HepG2 (cell line): ENCODE measurements around the gene TNKS1BP1. TPM values are rescaled to one million over a fixed set of nuclear protein-coding genes. Genes with fewer than 3 reads are reported as not detected.

Source experiments
- ATAC-seq: fragments of 200-7000 bp; cut with Tn5 transposase; 3 replicates; pipeline ENCODE4 v1.9.1; 2020; ENCODE audit warnings: mild to moderate bottlenecking, moderate library complexity
- BruUV-seq: library from RNA; stranded (reverse); fragments of 400-500 nt; replicated peaks from 2 replicates; lab custom pipeline; 2021; lab: Mats Ljungman, UMichigan
- CTCF ChIA-PET: fragments of 300-600 bp; formaldehyde crosslinking; extraction: SDS; loops from one replicate; lab custom pipeline; 2021; ENCODE audit warnings: low total read pairs, inconsistent platforms, low intra/inter-chr PET ratio; lab: Yijun Ruan, JAX
- POLR2A ChIA-PET: fragments of 350-600 bp; sonication (Branson Sonifier 250); formaldehyde crosslinking; loops from one replicate; lab custom pipeline; 2020; ENCODE audit warnings: antibody characterized with exemption, inconsistent platforms; lab: Yijun Ruan, JAX
- DNase-seq: peaks from one replicate; pipeline ENCODE4 v3.0.0-alpha.2; 2015; ENCODE audit warnings: low spot score
- FAIRE-seq: peaks from 3 replicates; lab custom pipeline; 2011; peaks lifted over from hg19 to GRCh38; lab: Jason Lieb, UNC
- H2AFZ ChIP-seq: one replicate; pipeline ENCODE4 v1.6.1; 2011; ENCODE audit warnings: low read length, inconsistent platforms
- H3K27ac ChIP-seq: fragments of 300-600 bp; 3 replicates; pipeline ENCODE4 v1.8.0; 2011; ENCODE audit warnings: mixed run types, mild to moderate bottlenecking, mixed read lengths, low read length, inconsistent platforms; ENCODE audit not compliant: insufficient read depth; ENCODE audit errors: extremely low read length
- H3K27me3 ChIP-seq, 2 experiments: fragments of 200-600 bp in 1 of 2; 2 replicates in 1 of 2; 3 replicates in 1 of 2; pipeline versions ENCODE4 v1.6.0 to v1.8.0; 2011; ENCODE audit warnings: low read length in 2 of 2, mild to moderate bottlenecking in 2 of 2, moderate library complexity in 2 of 2, inconsistent platforms in 1 of 2; ENCODE audit not compliant: insufficient read depth in 2 of 2, control insufficient read depth in 1 of 2
- H3K36me3 ChIP-seq, 2 experiments: fragments of 200-600 bp in 1 of 2; replicated peaks in 1 of 2; 2 replicates in 1 of 2; 3 replicates in 1 of 2; pipeline versions ENCODE4 v1.5.1 to v1.8.0; 2011; ENCODE audit warnings: low read length in 2 of 2, inconsistent platforms in 1 of 2; ENCODE audit not compliant: insufficient read depth in 2 of 2, control insufficient read depth in 1 of 2
- H3K4me1 ChIP-seq: 2 replicates; pipeline ENCODE4 v1.5.1; 2012; ENCODE audit warnings: low read length, inconsistent platforms; ENCODE audit not compliant: insufficient read depth
- H3K4me2 ChIP-seq: 2 replicates; pipeline ENCODE4 v1.6.0; 2011; ENCODE audit warnings: low read depth, low read length, inconsistent platforms
- H3K4me3 ChIP-seq, 3 experiments: fragments of 200-600 bp in 1 of 3; sonication (generic), shearing (Covaris generic) in 1 of 3; replicated peaks in 1 of 3; 2 replicates each; pipeline ENCODE4 v1.5.1; 2011 to 2016; ENCODE audit warnings: low read length in 3 of 3, inconsistent platforms in 2 of 3, low read depth in 2 of 3, mild to moderate bottlenecking in 2 of 3, control low read depth in 1 of 3, mixed read lengths in 1 of 3; ENCODE audit not compliant: insufficient read depth in 1 of 3
- H3K79me2 ChIP-seq: one replicate; pipeline ENCODE4 v1.6.1; 2011; ENCODE audit warnings: low read length, inconsistent platforms; ENCODE audit not compliant: insufficient read depth
- H3K9ac ChIP-seq: 2 replicates; pipeline ENCODE4 v1.6.0; 2011; ENCODE audit warnings: mild to moderate bottlenecking, low read depth, low read length, inconsistent platforms; ENCODE audit not compliant: insufficient read depth
- H3K9me3 ChIP-seq: 2 replicates; pipeline ENCODE4 v1.5.1; 2012; ENCODE audit warnings: mild to moderate bottlenecking, low read length
- H4K20me1 ChIP-seq: 2 replicates; pipeline ENCODE4 v1.6.0; 2011; ENCODE audit warnings: inconsistent platforms, mild to moderate bottlenecking, low read length, moderate library complexity; ENCODE audit not compliant: insufficient read depth
- DZIP1 ChIP-seq: sonication (generic); formaldehyde crosslinking; IDR thresholded peaks from 2 replicates; pipeline ENCODE4 v1.5.0; 2020; ENCODE audit warnings: mild to moderate bottlenecking, missing genetic modification reagents
- E2F1 ChIP-seq: sonication (generic); formaldehyde crosslinking; IDR thresholded peaks from 2 replicates; pipeline ENCODE4 v1.5.0; 2020; ENCODE audit warnings: missing genetic modification reagents
- ZNF205 ChIP-seq: IDR thresholded peaks from 2 replicates; pipeline ENCODE4 v1.6.1; 2018; ENCODE audit warnings: missing biosample characterization, missing genetic modification reagents
- ZNF276 ChIP-seq: sonication (generic); formaldehyde crosslinking; IDR thresholded peaks from 2 replicates; pipeline ENCODE4 v1.4.0; 2020; ENCODE audit warnings: mild to moderate bottlenecking, low read depth, missing genetic modification reagents
- ZNF501 ChIP-seq: sonication (generic); formaldehyde crosslinking; IDR thresholded peaks from 2 replicates; pipeline ENCODE4 v1.5.1; 2020; ENCODE audit warnings: mild to moderate bottlenecking, moderate library complexity, missing genetic modification reagents
- WGBS: methylation state at CpG from one replicate; pipeline ENCODE4 v1.1.6; 2017; ENCODE audit warnings: low lambda C conversion rate; 5-methylcytosine and 5-hydroxymethylcytosine counted together
- in situ Hi-C: cut with HindIII; loops from 2 replicates; pipeline ENCODE4 v1.10.0; 2017; ENCODE audit warnings: low pct_unique_long_range_greater_than_20kb; ENCODE audit not compliant: extremely low pct_ligation_motif_present
- intact Hi-C: fragments of 100-400 bp; cut with micrococcal nuclease; formaldehyde crosslinking; loops from one replicate; pipeline ENCODE4 v1.10.0; 2022; ENCODE audit not compliant: unreplicated experiment
- polyA plus RNA-seq, 8 experiments: library from polyadenylated mRNA; depleted of rRNA in 3 of 8; stranded (reverse) in 7 of 8; unstranded in 1 of 8; fragments of >200 nt; fragmentation: Illumina TruSeq in 4 of 8; extraction: Trizol in 4 of 8; gene quantifications; 2 replicates each; pipeline versions ENCODE4 v1.2.1 to v1.2.3, GENCODE V29; 2011 to 2016; ENCODE audit warnings: low read depth in 4 of 8, missing spikeins in 1 of 8, mixed read lengths in 1 of 8; ENCODE audit not compliant: insufficient read depth in 1 of 8
- total RNA-seq, 5 experiments: library from RNA; depleted of rRNA; stranded (reverse); fragments of >200 nt; fragmentation: Illumina TruSeq; extraction: Trizol; gene quantifications; 2 replicates each; pipeline ENCODE4 v1.2.3, GENCODE V29; 2016; ENCODE audit warnings: low read depth in 1 of 5

Gene TNKS1BP1
- total and polyA plus RNA-seq, 2 of the 13 experiments (the other 11 are each of a cell fraction or from before 2014, with no cell fraction given), result 13.7 to 15.0 TPM

GRCh38 chr11:57353446-57353845 is 28.7 kb upstream of the TNKS1BP1 start (continued):
- no peak for TF ChIP-seq DZIP1 (CRISPR knock-in tag)

GRCh38 chr11:57353036-57353435 is 28.3 kb upstream of the TNKS1BP1 start:
- BruUV-seq, result no TSS peak
- Histone ChIP-seq H3K4me3 (no peak overlapping the region), H3K9me3 (no peaks in the 10 kb centered on the region), H4K20me1 (no peaks in the 10 kb centered on the region), H3K27me3 (peaks cover 0 to 11% of the 10 kb centered on the region in 2 experiments; a peak in 4 of 5 replicates), H3K36me3 (no peaks in the 10 kb centered on the region), H3K4me2 (no peak overlapping the region), H3K9ac (no peak overlapping the region), H3K79me2 (no peaks in the 10 kb centered on the region), H2AFZ (no peak overlapping the region), H3K27ac (no peak overlapping the region), H3K4me1 (peaks cover 18% of the 10 kb centered on the region)
- ChIA-PET POLR2A (no interaction called here), CTCF (no interaction called here)
- 25% methylated on average over 4 of the region's 5 CpGs for WGBS
- DNase-seq, result no peak
- intact Hi-C loops (no loop called here), in situ Hi-C loops (loop anchor here (10.0 kb wide), 1 partner anchor 508 kb away; no protein-coding TSS in a partner anchor)
- no peak for ATAC-seq
- no peak for TF ChIP-seq ZNF276
- TF ChIP-seq ZNF501 (CRISPR knock-in tag), result no peak
- TF ChIP-seq ZNF205 (CRISPR knock-in tag), result no peak
- no peak for TF ChIP-seq E2F1 (CRISPR knock-in tag)
- no peak for FAIRE-seq
